Keratinocyte (primary cell): ENCODE results near the gene C1RL. TPM values are rescaled to one million over a fixed set of nuclear protein-coding genes. Genes with fewer than 3 reads are reported as not detected.

ENCODE experiments used
- DNase-seq: peaks from one replicate; pipeline ENCODE4 v3.0.0-alpha.2; 2011; ENCODE audit warnings: low read depth, missing footprints, low spot score
- FAIRE-seq: peaks from 2 replicates; lab custom pipeline; 2011; peaks lifted over from hg19 to GRCh38; lab: Jason Lieb, UNC
- H2AFZ ChIP-seq: 2 replicates; pipeline ENCODE4 v1.6.0; 2012; ENCODE audit warnings: low read length, control low read depth, inconsistent platforms; ENCODE audit not compliant: control insufficient read depth
- H3K27ac ChIP-seq: 2 replicates; pipeline ENCODE4 v1.5.1; 2011; ENCODE audit warnings: low read length; ENCODE audit not compliant: control insufficient read depth, insufficient read depth
- H3K27me3 ChIP-seq: 3 replicates; pipeline ENCODE4 v1.6.0; 2011; ENCODE audit warnings: low read length; ENCODE audit not compliant: control insufficient read depth, insufficient read depth; ENCODE audit errors: extremely low read depth
- H3K36me3 ChIP-seq, 2 experiments: 2 replicates in 1 of 2; 3 replicates in 1 of 2; pipeline ENCODE4 v1.5.1; 2011; ENCODE audit warnings: low read length in 2 of 2, mild to moderate bottlenecking in 1 of 2; ENCODE audit not compliant: control insufficient read depth in 2 of 2, insufficient read depth in 2 of 2; ENCODE audit errors: extremely low read depth in 1 of 2
- H3K4me1 ChIP-seq: 3 replicates; pipeline ENCODE4 v1.5.1; 2011; ENCODE audit warnings: low read length; ENCODE audit not compliant: control insufficient read depth, insufficient read depth; ENCODE audit errors: extremely low read depth
- H3K4me2 ChIP-seq: 3 replicates; pipeline ENCODE4 v1.6.0; 2011; ENCODE audit warnings: low read depth, low read length; ENCODE audit not compliant: control insufficient read depth, insufficient read depth; ENCODE audit errors: extremely low read depth
- H3K4me3 ChIP-seq, 3 experiments: fragments of 200-600 bp in 1 of 3; sonication (generic) in 1 of 3; 2 replicates in 2 of 3; 3 replicates in 1 of 3; pipeline ENCODE4 v1.5.1; 2011 to 2016; ENCODE audit warnings: low read length in 3 of 3, mild to moderate bottlenecking in 3 of 3, control low read depth in 2 of 3, inconsistent platforms in 1 of 3, low read depth in 1 of 3, mixed read lengths in 1 of 3, mixed run types in 1 of 3, moderate library complexity in 1 of 3; ENCODE audit not compliant: control insufficient read depth in 2 of 3, insufficient read depth in 2 of 3; ENCODE audit errors: extremely low read depth in 1 of 3
- H3K79me2 ChIP-seq: 2 replicates; pipeline ENCODE4 v1.6.0; 2012; ENCODE audit warnings: low read length; ENCODE audit not compliant: control insufficient read depth, insufficient read depth
- H3K9ac ChIP-seq: 3 replicates; pipeline ENCODE4 v1.6.0; 2011; ENCODE audit warnings: low read length; ENCODE audit not compliant: control insufficient read depth, insufficient read depth; ENCODE audit errors: extremely low read depth
- H3K9me1 ChIP-seq: 3 replicates; pipeline ENCODE4 v1.6.0; 2011; ENCODE audit warnings: low read length; ENCODE audit not compliant: control insufficient read depth, insufficient read depth; ENCODE audit errors: extremely low read depth
- H3K9me3 ChIP-seq: 2 replicates; pipeline ENCODE4 v1.5.1; 2012; ENCODE audit warnings: low read depth, low read length; ENCODE audit not compliant: control insufficient read depth
- H4K20me1 ChIP-seq: 3 replicates; pipeline ENCODE4 v1.6.0; 2011; ENCODE audit warnings: low read length; ENCODE audit not compliant: control insufficient read depth, insufficient read depth; ENCODE audit errors: extremely low read depth
- EZH2 ChIP-seq: IDR thresholded peaks from one replicate; pipeline ENCODE4 v1.6.1; 2012; ENCODE audit warnings: inconsistent platforms, mild to moderate bottlenecking, low read length, moderate library complexity
- dilution Hi-C: fragments of 300-500 bp; cut with MboI; formaldehyde crosslinking; loops from one replicate; pipeline ENCODE4 v1.7.0; 2020; ENCODE audit warnings: low sequenced_read_pairs; ENCODE audit not compliant: extremely low pct_ligation_motif_present
- polyA plus RNA-seq, 5 experiments: library from polyadenylated mRNA; depleted of rRNA in 3 of 5; stranded (reverse) in 3 of 5; stranded (forward) in 1 of 5; unstranded in 1 of 5; fragments of >200 nt; gene quantifications; 1 replicate in 1 of 5; 2 replicates in 3 of 5; 3 replicates in 1 of 5; pipeline versions ENCODE4 v1.2.1 to v1.2.3, GENCODE V29; 2011 to 2012; ENCODE audit warnings: missing spikeins in 2 of 5, low read depth in 1 of 5, low replicate concordance in 1 of 5
- TF ChIP-seq, protein P1 (sequence below), 3 experiments: IDR thresholded peaks in 1 of 3; conservative IDR thresholded peaks in 1 of 3; optimal IDR thresholded peaks in 1 of 3; 2 replicates in 2 of 3; 3 replicates in 1 of 3; pipeline versions ENCODE3 to v1.5.1; 2011; ENCODE audit warnings: low read length in 3 of 3, mild to moderate bottlenecking in 3 of 3, moderate library complexity in 2 of 3, control low read depth in 1 of 3, inconsistent platforms in 1 of 3; ENCODE audit not compliant: insufficient read depth in 2 of 3; ENCODE audit errors: extremely low read depth in 1 of 3

C1RL gene
- polyA plus RNA-seq, 1 donor (not counting 4 experiments of a cell fraction or from before 2014, with no cell fraction given) = 9.3 TPM

DNA sequence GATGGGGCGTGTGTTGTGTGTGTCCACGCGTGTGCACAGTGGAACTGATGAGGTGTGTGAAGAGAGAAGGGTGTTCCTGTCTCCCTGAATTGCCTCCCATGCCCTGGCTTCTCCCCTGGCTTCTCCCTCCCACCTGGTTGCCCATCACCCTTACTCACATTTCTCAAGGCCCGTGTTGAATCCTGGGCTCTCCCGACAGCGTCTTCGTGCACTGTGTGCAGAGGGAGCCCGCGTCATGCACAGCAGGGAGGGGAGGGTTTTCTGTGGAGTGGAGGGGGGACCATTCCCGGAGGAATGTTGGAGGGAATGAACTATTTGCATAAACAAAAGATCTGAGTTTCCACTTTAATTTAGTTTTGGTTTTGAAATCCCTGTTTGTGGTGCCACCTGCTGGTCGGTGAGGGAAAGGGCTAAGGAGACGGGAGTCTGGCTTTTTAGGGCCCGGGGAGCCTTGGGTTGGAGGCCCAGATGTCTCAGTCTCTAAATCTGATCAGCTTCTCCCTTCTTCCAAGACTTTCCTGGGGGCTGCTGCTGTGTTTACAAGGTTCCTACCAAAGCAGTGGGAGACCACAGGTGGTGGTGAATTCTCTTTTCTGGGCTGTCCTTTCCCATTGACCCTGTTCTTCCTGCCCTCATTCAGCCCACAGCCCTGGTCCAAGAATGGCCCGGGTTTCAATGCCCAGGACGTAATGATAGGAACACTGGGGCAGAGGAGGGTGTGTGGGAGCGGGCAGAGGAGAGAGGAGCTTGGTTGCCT is 16.6 kb downstream of the C1RL start, which contains the start of gene C1R:
Gene C1R (minus strand): TSS at position 217 of the 757 bp plus-strand sequence. CDS start 57 bp downstream, at position 160.
- no peaks in the 10 kb centered on the region for H3K79me2 ChIP-seq
- H3K4me1 ChIP-seq = peaks cover 6% of the 10 kb centered on the region

DNA sequence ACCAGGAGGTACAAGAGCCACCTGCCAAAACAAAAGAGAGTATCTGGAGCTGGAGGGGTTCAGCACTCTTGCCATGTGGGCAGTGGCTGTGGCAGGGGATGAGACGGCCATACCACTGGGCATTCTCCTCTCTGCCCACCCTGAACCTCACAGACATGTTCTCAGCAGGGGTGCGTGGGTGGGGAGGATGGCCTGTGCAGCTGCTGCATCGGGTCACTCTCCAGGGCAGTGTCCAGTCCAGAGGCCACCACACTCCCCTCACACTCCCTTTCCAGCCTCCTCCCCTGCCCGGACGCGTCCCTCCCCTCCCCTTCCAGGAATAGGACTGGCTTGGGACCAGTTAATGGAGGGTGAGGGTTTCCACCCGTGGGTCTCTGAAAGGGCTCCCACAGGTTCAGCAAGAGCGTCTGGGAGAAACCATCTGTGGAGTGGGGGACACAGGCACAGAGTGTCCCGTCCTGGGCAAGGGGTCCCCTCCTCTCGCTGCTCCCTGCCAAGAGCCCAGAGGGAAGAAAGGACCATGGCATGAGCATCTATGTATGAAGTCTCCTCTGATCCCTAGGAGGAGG is 17.3 kb downstream of the C1RL start:
- Histone ChIP-seq H3K4me1 (peaks cover 6% of the 10 kb centered on the region), H2AFZ (peak overlapping the region; percentile 93)
- no peak for FAIRE-seq

More for the DNA sequence above, 16.6 kb downstream of the C1RL start, which contains the start of gene C1R:
- no peak for DNase-seq
- dilution Hi-C loops = no loop called here
- peak; percentile 62 for FAIRE-seq
- Histone ChIP-seq H3K36me3 (peaks cover 0 to 2% of the 10 kb centered on the region in 2 experiments), H4K20me1 (no peaks in the 10 kb centered on the region), H3K4me2 (peak within 1 kb of the TSS; percentile 79), H3K9ac (peak within 1 kb of the TSS; percentile 61), H3K9me1 (no peaks in the 10 kb centered on the region), H3K4me3 (peak within 1 kb of the TSS in 2 of 3 experiments; percentile 61 to 72), H3K27me3 (no peaks in the 10 kb centered on the region), H3K9me3 (no peaks in the 10 kb centered on the region), H2AFZ (peak within 1 kb of the TSS; percentile 93), H3K27ac (no peak within 1 kb of the TSS)
- TF ChIP-seq, protein P1, sequence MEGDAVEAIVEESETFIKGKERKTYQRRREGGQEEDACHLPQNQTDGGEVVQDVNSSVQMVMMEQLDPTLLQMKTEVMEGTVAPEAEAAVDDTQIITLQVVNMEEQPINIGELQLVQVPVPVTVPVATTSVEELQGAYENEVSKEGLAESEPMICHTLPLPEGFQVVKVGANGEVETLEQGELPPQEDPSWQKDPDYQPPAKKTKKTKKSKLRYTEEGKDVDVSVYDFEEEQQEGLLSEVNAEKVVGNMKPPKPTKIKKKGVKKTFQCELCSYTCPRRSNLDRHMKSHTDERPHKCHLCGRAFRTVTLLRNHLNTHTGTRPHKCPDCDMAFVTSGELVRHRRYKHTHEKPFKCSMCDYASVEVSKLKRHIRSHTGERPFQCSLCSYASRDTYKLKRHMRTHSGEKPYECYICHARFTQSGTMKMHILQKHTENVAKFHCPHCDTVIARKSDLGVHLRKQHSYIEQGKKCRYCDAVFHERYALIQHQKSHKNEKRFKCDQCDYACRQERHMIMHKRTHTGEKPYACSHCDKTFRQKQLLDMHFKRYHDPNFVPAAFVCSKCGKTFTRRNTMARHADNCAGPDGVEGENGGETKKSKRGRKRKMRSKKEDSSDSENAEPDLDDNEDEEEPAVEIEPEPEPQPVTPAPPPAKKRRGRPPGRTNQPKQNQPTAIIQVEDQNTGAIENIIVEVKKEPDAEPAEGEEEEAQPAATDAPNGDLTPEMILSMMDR (optimal IDR thresholded peaks at IDR 0.05 in 1 of 3, IDR thresholded peaks at IDR 0.05 in 1 of 3, conservative IDR thresholded peaks at IDR 0.05 in 1 of 3; ENCODE audit: extremely low read depth in 1 of 3, insufficient read depth in 2 of 3, low read length in 3 of 3) = peak; percentile 71 to 84 (median 77)
- no peak for TF ChIP-seq EZH2

More for the DNA sequence above, 17.3 kb downstream of the C1RL start:
- Histone ChIP-seq H3K9ac (peak overlapping the region; percentile 61), H3K36me3 (peaks cover 0 to 1% of the 10 kb centered on the region in 2 experiments), H3K79me2 (no peaks in the 10 kb centered on the region), H3K27me3 (no peaks in the 10 kb centered on the region), H4K20me1 (no peaks in the 10 kb centered on the region), H3K27ac (no peak overlapping the region), H3K9me3 (no peaks in the 10 kb centered on the region), H3K4me2 (peak overlapping the region; percentile 79), H3K4me3 (peak overlapping the region in 2 of 3 experiments; percentile 61 to 72), H3K9me1 (no peaks in the 10 kb centered on the region)
- TF ChIP-seq, protein P1 (optimal IDR thresholded peaks at IDR 0.05 in 1 of 3, IDR thresholded peaks at IDR 0.05 in 1 of 3, conservative IDR thresholded peaks at IDR 0.05 in 1 of 3; ENCODE audit: extremely low read depth in 1 of 3, insufficient read depth in 2 of 3, low read length in 3 of 3) = no peak
- no peak for TF ChIP-seq EZH2
- DNase-seq = no peak
- dilution Hi-C loops = no loop called here
